ENCODE data around the gene ENPP7.

DNA sequence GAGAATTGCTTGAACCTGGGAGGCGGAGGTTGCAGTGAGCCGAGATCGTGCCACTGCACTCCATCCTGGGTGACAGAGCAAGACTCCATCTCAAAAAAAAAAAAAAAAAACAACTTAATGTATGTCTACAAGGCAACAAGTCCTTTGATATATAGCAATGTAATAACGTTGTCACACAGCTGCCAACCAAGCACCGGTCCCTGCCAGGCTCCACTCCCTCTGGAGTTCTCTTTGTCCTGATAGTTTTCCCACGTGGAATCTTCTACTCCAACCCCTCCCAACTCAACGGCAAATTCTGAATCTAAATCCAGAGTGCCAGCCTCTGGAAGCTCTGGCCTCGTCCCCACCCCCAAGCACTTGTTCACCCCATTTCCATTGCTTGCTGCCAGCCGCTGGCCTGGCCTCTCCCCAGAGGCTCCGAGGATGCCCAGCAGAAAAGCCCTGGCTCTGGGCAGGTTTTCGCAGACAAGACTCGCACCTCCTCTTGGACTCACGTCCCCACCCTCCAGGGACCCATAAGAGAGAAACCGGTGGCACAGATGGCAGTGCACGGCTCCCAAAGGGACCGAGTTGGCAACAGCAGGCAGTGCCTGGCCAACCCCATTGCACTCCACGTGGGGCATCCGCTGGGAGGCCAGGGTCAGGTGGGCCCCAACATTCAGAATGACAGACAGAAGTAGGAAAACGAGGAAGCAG lies 31.3 kb downstream of the ENPP7 start:
- TF ChIP-seq, protein P1, sequence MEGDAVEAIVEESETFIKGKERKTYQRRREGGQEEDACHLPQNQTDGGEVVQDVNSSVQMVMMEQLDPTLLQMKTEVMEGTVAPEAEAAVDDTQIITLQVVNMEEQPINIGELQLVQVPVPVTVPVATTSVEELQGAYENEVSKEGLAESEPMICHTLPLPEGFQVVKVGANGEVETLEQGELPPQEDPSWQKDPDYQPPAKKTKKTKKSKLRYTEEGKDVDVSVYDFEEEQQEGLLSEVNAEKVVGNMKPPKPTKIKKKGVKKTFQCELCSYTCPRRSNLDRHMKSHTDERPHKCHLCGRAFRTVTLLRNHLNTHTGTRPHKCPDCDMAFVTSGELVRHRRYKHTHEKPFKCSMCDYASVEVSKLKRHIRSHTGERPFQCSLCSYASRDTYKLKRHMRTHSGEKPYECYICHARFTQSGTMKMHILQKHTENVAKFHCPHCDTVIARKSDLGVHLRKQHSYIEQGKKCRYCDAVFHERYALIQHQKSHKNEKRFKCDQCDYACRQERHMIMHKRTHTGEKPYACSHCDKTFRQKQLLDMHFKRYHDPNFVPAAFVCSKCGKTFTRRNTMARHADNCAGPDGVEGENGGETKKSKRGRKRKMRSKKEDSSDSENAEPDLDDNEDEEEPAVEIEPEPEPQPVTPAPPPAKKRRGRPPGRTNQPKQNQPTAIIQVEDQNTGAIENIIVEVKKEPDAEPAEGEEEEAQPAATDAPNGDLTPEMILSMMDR (IDR thresholded peaks at IDR 0.05): no peak
- no peak for TF ChIP-seq POLR2A (IDR thresholded peaks at IDR 0.05)
- TF ChIP-seq EP300 (IDR thresholded peaks at IDR 0.05): no peak

Measured in stomach (tissue), 4 donors.